Neural cell (in vitro differentiated cells): Measurements from ENCODE around the gene PTCD2. TPM values are rescaled to one million over a fixed set of nuclear protein-coding genes. Genes with fewer than 3 reads are reported as not detected.

Experiments used
- H2AFZ ChIP-seq: fragments of 200-600, 300-800 bp; sonication (generic), shearing (Covaris generic); 2 replicates; pipeline ENCODE4 v1.6.0; 2014; ENCODE audit warnings: low read depth, mild to moderate bottlenecking, antibody characterized with exemption, low read length, moderate library complexity
- H3F3A ChIP-seq: fragments of 200-600 bp; shearing (Covaris generic); 2 replicates; pipeline ENCODE4 v1.6.1; 2016; ENCODE audit warnings: mild to moderate bottlenecking, moderate library complexity, mixed read lengths, antibody characterized with exemption, low read length; ENCODE audit not compliant: insufficient read depth, poor library complexity, severe bottlenecking
- H3K27ac ChIP-seq: fragments of 200-600, 300-800 bp; sonication (generic), shearing (Covaris generic); 2 replicates; pipeline ENCODE4 v1.5.1; 2014; ENCODE audit warnings: mild to moderate bottlenecking, low read length, moderate library complexity
- H3K27me3 ChIP-seq: fragments of 300-800, 200-600 bp; sonication (generic), shearing (Covaris generic); 2 replicates; pipeline ENCODE4 v1.6.0; 2014; ENCODE audit warnings: mild to moderate bottlenecking, low read depth, low read length, moderate library complexity; ENCODE audit not compliant: insufficient read depth
- H3K36me3 ChIP-seq: fragments of 300-800, 200-600 bp; sonication (generic), shearing (Covaris generic); 2 replicates; pipeline ENCODE4 v1.5.1; 2014; ENCODE audit warnings: mild to moderate bottlenecking, antibody characterized with exemption, low read length, moderate library complexity; ENCODE audit not compliant: insufficient read depth
- H3K4me2 ChIP-seq: fragments of 300-800, 200-600 bp; sonication (generic), shearing (Covaris generic); 2 replicates; pipeline ENCODE4 v1.6.0; 2014; ENCODE audit warnings: mild to moderate bottlenecking, low read length
- H3K4me3 ChIP-seq: fragments of 300-800, 200-600 bp; sonication (generic), shearing (Covaris generic); 2 replicates; pipeline ENCODE4 v1.5.1; 2014; ENCODE audit warnings: mild to moderate bottlenecking, low read length, moderate library complexity
- H3K79me2 ChIP-seq: fragments of 200-600 bp; shearing (Covaris generic); replicated peaks from 2 replicates; pipeline ENCODE4 v1.6.0; 2014; ENCODE audit warnings: mild to moderate bottlenecking, low read length, moderate library complexity; ENCODE audit not compliant: insufficient read depth
- H3K9ac ChIP-seq: fragments of 300-800, 200-600 bp; sonication (generic), shearing (Covaris generic); 2 replicates; pipeline ENCODE4 v1.6.1; 2016; ENCODE audit warnings: mild to moderate bottlenecking, low read length, mixed read lengths
- H3K9me2 ChIP-seq: fragments of 200-600 bp; shearing (Covaris generic); 2 replicates; pipeline ENCODE4 v1.6.1; 2016; ENCODE audit warnings: mild to moderate bottlenecking, low read length, mixed read lengths; ENCODE audit not compliant: insufficient read depth
- H3K9me3 ChIP-seq: fragments of 200-600, 300-800 bp; sonication (generic), shearing (Covaris generic); 2 replicates; pipeline ENCODE4 v1.6.1; 2016; ENCODE audit warnings: mild to moderate bottlenecking, mixed run types, low read length, moderate library complexity, mixed read lengths
- H4K20me1 ChIP-seq: fragments of 200-600 bp; shearing (Covaris generic); 2 replicates; pipeline ENCODE4 v1.6.1; 2016; ENCODE audit warnings: mild to moderate bottlenecking, mixed run types; ENCODE audit not compliant: insufficient read depth
- EP300 ChIP-seq: fragments of 450-650 bp; conservative IDR thresholded peaks from 2 replicates; pipeline ENCODE4 v1.6.1; 2014; ENCODE audit warnings: antibody characterized with exemption, mild to moderate bottlenecking, moderate library complexity; ENCODE audit not compliant: poor library complexity, severe bottlenecking
- EZH2 ChIP-seq: fragments of 200-600, 300-800 bp; shearing (Covaris generic), sonication (generic); IDR thresholded peaks from 2 replicates; pipeline ENCODE4 v1.6.1; 2014; ENCODE audit warnings: antibody characterized with exemption, low read length, borderline replicate concordance, mild to moderate bottlenecking; ENCODE audit not compliant: insufficient read depth, poor library complexity, severe bottlenecking
- MXI1 ChIP-seq: fragments of 450-650 bp; conservative IDR thresholded peaks from 2 replicates; pipeline ENCODE4 v1.6.1; 2014; ENCODE audit warnings: antibody characterized with exemption, mild to moderate bottlenecking; ENCODE audit not compliant: poor library complexity, severe bottlenecking
- POLR2AphosphoS5 ChIP-seq: IDR thresholded peaks from 2 replicates; pipeline ENCODE4 v1.6.1; 2012
- RAD21 ChIP-seq: fragments of 450-650 bp; conservative IDR thresholded peaks from 2 replicates; pipeline ENCODE4 v1.6.1; 2014; ENCODE audit warnings: antibody characterized with exemption, mild to moderate bottlenecking, moderate library complexity
- REST ChIP-seq: IDR thresholded peaks from 2 replicates; pipeline ENCODE4 v1.6.1; 2012; ENCODE audit warnings: borderline replicate concordance
- SMC3 ChIP-seq: fragments of 450-650 bp; conservative IDR thresholded peaks from 2 replicates; pipeline ENCODE4 v1.6.1; 2014; ENCODE audit warnings: antibody characterized with exemption, mild to moderate bottlenecking, moderate library complexity; ENCODE audit not compliant: poor library complexity
- TAF1 ChIP-seq: IDR thresholded peaks from 2 replicates; pipeline ENCODE4 v1.6.1; 2012; ENCODE audit warnings: low read depth
- polyA plus RNA-seq: library from polyadenylated mRNA; depleted of rRNA; stranded (reverse); fragments of >200 nt; gene quantifications from 2 replicates; pipeline ENCODE4 v1.2.3, GENCODE V29; 2014
- TF ChIP-seq, protein P1 (sequence below): fragments of 450-650 bp; IDR thresholded peaks from 2 replicates; pipeline ENCODE4 v1.5.1; 2014; ENCODE audit warnings: antibody characterized with exemption, mild to moderate bottlenecking, moderate library complexity; ENCODE audit not compliant: poor library complexity, severe bottlenecking

Gene PTCD2
- polyA plus RNA-seq, 1 donor from 2014 or later: 4.4 TPM

DNA sequence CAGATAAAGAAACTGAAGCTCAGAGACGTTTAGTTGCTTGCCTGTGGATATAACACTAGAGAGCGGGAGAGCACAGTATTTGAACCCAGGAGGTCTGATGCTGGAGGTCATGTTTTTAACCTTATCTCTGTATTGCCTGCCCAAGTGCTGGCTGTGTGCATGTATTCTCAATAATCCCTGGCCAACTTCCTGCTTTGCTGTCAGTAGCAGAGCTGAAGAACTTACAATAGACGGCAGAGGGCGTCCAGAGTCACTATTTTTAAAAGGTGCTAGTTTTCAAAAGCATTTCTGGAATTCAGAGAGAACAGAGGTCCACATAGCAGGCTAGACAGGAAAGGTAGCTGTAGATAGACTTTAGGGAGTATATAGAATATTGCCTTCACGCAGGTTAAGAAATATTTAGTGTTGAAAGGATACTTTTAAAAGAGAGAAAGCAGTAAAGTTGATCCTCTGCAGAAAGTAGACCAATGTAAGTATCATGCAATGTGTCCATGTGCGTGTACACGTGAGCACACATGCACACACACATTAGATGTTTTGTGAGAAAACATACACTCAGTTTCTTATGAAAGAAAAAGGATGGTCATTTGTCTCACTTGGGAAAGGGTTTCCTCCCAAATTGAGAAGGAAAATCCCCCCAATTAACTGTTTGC lies 46.3 kb downstream of the PTCD2 start:
- no peak overlapping the region for H3K27ac ChIP-seq

GRCh38 chr5:72368271-72368670 lies 48.1 kb downstream of the PTCD2 start:
- H3K36me3 ChIP-seq: no peaks in the 10 kb centered on the region
- no peak overlapping the region for H2AFZ ChIP-seq
- no peak overlapping the region for H3K4me3 ChIP-seq
- H3K79me2 ChIP-seq: no peaks in the 10 kb centered on the region
- H3K9ac ChIP-seq: no peak overlapping the region
- no peak overlapping the region for H3K27ac ChIP-seq
- H3F3A ChIP-seq: no peaks in the 10 kb centered on the region
- no peak overlapping the region for H3K4me2 ChIP-seq
- no peaks in the 10 kb centered on the region for H3K27me3 ChIP-seq
- H3K9me3 ChIP-seq: no peaks in the 10 kb centered on the region
- no peaks in the 10 kb centered on the region for H3K9me2 ChIP-seq
- no peak for TF ChIP-seq POLR2AphosphoS5
- TF ChIP-seq EZH2: no peak
- TF ChIP-seq SMC3: no peak
- no peak for TF ChIP-seq REST
- no peaks in the 10 kb centered on the region for H4K20me1 ChIP-seq

More for the DNA sequence above, 46.3 kb downstream of the PTCD2 start:
- Histone ChIP-seq H3K9ac (no peak overlapping the region), H3K4me2 (no peak overlapping the region), H3K9me3 (no peaks in the 10 kb centered on the region), H3K36me3 (no peaks in the 10 kb centered on the region), H3K9me2 (no peaks in the 10 kb centered on the region), H3K27me3 (no peaks in the 10 kb centered on the region), H2AFZ (no peak overlapping the region), H3K79me2 (no peaks in the 10 kb centered on the region), H3K4me3 (no peak overlapping the region), H4K20me1 (no peaks in the 10 kb centered on the region), H3F3A (no peaks in the 10 kb centered on the region)
- peak; percentile 89 for TF ChIP-seq SMC3
- TF ChIP-seq, protein P1, sequence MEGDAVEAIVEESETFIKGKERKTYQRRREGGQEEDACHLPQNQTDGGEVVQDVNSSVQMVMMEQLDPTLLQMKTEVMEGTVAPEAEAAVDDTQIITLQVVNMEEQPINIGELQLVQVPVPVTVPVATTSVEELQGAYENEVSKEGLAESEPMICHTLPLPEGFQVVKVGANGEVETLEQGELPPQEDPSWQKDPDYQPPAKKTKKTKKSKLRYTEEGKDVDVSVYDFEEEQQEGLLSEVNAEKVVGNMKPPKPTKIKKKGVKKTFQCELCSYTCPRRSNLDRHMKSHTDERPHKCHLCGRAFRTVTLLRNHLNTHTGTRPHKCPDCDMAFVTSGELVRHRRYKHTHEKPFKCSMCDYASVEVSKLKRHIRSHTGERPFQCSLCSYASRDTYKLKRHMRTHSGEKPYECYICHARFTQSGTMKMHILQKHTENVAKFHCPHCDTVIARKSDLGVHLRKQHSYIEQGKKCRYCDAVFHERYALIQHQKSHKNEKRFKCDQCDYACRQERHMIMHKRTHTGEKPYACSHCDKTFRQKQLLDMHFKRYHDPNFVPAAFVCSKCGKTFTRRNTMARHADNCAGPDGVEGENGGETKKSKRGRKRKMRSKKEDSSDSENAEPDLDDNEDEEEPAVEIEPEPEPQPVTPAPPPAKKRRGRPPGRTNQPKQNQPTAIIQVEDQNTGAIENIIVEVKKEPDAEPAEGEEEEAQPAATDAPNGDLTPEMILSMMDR: peak; percentile 83
- peak; percentile 87 for TF ChIP-seq RAD21
- no peak for TF ChIP-seq TAF1

GRCh38 chr5:72369301-72369700 lies 49.1 kb downstream of the PTCD2 start:
- Histone ChIP-seq H3K4me2 (no peak overlapping the region), H3K9me3 (no peaks in the 10 kb centered on the region), H3K27ac (no peak overlapping the region), H3K9me2 (no peaks in the 10 kb centered on the region), H3K4me3 (no peak overlapping the region), H3K9ac (no peak overlapping the region), H3K27me3 (no peaks in the 10 kb centered on the region), H3K79me2 (no peaks in the 10 kb centered on the region), H4K20me1 (no peaks in the 10 kb centered on the region), H2AFZ (no peak overlapping the region), H3F3A (no peaks in the 10 kb centered on the region), H3K36me3 (no peaks in the 10 kb centered on the region)
- TF ChIP-seq REST: no peak
- TF ChIP-seq MXI1: no peak
- no peak for TF ChIP-seq TAF1
- TF ChIP-seq, protein P1: no peak
- no peak for TF ChIP-seq EZH2
- TF ChIP-seq RAD21: no peak
- TF ChIP-seq POLR2AphosphoS5: no peak
- TF ChIP-seq SMC3: no peak
- TF ChIP-seq EP300: no peak
